ENCODE measurements around the gene ZSCAN10. TPM values are rescaled to one million over a fixed set of nuclear protein-coding genes. Genes with fewer than 3 reads are reported as not detected.
A peak's percentile ranks its signal among the peaks of the same experiment; 100 is the strongest.

ZSCAN10 gene
- total and polyA plus RNA-seq, 9 of the 15 experiments (the other 6 are each of a cell fraction or from before 2014, with no cell fraction given), result 0.22 TPM; not detected in 8

GRCh38 chr16:3059041-3059722 lies 39.9 kb downstream of the ZSCAN10 start (continued):
- TF ChIP-seq ZNF445 (CRISPR knock-in tag; IDR thresholded peaks at IDR 0.05; ENCODE audit: low read depth) (no peak), SAP30 (IDR thresholded peaks at IDR 0.05; ENCODE audit: borderline replicate concordance, insufficient read depth, low read depth, low read length, poor library complexity, severe bottlenecking) (no peak), CCNT2 (IDR thresholded peaks at IDR 0.05; ENCODE audit: borderline replicate concordance, extremely low read depth, insufficient read length, low read depth, low read length) (peak; percentile 53), STAT5A (IDR thresholded peaks at IDR 0.05; ENCODE audit: borderline replicate concordance, low read length) (no peak), SNRNP70 (optimal IDR thresholded peaks at IDR 0.05; ENCODE audit: low read depth, low read length) (no peak), MLX (CRISPR knock-in tag; conservative IDR thresholded peaks at IDR 0.05) (no peak), NFE2 (IDR thresholded peaks at IDR 0.05; ENCODE audit: low read depth) (no peak), NFXL1 (CRISPR knock-in tag; IDR thresholded peaks at IDR 0.05) (no peak), E2F3 (CRISPR knock-in tag; IDR thresholded peaks at IDR 0.05) (0 out of 2 replicates have a peak, but pooled peaks have one; percentile 29), ZNF311 (CRISPR knock-in tag; IDR thresholded peaks at IDR 0.05) (no peak), MCM5 (IDR thresholded peaks at IDR 0.05; ENCODE audit: low read depth) (no peak)
- TF ChIP-seq, protein P1, sequence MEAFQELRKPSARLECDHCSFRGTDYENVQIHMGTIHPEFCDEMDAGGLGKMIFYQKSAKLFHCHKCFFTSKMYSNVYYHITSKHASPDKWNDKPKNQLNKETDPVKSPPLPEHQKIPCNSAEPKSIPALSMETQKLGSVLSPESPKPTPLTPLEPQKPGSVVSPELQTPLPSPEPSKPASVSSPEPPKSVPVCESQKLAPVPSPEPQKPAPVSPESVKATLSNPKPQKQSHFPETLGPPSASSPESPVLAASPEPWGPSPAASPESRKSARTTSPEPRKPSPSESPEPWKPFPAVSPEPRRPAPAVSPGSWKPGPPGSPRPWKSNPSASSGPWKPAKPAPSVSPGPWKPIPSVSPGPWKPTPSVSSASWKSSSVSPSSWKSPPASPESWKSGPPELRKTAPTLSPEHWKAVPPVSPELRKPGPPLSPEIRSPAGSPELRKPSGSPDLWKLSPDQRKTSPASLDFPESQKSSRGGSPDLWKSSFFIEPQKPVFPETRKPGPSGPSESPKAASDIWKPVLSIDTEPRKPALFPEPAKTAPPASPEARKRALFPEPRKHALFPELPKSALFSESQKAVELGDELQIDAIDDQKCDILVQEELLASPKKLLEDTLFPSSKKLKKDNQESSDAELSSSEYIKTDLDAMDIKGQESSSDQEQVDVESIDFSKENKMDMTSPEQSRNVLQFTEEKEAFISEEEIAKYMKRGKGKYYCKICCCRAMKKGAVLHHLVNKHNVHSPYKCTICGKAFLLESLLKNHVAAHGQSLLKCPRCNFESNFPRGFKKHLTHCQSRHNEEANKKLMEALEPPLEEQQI (IDR thresholded peaks at IDR 0.05), result no peak
- TF ChIP-seq, protein P2, sequence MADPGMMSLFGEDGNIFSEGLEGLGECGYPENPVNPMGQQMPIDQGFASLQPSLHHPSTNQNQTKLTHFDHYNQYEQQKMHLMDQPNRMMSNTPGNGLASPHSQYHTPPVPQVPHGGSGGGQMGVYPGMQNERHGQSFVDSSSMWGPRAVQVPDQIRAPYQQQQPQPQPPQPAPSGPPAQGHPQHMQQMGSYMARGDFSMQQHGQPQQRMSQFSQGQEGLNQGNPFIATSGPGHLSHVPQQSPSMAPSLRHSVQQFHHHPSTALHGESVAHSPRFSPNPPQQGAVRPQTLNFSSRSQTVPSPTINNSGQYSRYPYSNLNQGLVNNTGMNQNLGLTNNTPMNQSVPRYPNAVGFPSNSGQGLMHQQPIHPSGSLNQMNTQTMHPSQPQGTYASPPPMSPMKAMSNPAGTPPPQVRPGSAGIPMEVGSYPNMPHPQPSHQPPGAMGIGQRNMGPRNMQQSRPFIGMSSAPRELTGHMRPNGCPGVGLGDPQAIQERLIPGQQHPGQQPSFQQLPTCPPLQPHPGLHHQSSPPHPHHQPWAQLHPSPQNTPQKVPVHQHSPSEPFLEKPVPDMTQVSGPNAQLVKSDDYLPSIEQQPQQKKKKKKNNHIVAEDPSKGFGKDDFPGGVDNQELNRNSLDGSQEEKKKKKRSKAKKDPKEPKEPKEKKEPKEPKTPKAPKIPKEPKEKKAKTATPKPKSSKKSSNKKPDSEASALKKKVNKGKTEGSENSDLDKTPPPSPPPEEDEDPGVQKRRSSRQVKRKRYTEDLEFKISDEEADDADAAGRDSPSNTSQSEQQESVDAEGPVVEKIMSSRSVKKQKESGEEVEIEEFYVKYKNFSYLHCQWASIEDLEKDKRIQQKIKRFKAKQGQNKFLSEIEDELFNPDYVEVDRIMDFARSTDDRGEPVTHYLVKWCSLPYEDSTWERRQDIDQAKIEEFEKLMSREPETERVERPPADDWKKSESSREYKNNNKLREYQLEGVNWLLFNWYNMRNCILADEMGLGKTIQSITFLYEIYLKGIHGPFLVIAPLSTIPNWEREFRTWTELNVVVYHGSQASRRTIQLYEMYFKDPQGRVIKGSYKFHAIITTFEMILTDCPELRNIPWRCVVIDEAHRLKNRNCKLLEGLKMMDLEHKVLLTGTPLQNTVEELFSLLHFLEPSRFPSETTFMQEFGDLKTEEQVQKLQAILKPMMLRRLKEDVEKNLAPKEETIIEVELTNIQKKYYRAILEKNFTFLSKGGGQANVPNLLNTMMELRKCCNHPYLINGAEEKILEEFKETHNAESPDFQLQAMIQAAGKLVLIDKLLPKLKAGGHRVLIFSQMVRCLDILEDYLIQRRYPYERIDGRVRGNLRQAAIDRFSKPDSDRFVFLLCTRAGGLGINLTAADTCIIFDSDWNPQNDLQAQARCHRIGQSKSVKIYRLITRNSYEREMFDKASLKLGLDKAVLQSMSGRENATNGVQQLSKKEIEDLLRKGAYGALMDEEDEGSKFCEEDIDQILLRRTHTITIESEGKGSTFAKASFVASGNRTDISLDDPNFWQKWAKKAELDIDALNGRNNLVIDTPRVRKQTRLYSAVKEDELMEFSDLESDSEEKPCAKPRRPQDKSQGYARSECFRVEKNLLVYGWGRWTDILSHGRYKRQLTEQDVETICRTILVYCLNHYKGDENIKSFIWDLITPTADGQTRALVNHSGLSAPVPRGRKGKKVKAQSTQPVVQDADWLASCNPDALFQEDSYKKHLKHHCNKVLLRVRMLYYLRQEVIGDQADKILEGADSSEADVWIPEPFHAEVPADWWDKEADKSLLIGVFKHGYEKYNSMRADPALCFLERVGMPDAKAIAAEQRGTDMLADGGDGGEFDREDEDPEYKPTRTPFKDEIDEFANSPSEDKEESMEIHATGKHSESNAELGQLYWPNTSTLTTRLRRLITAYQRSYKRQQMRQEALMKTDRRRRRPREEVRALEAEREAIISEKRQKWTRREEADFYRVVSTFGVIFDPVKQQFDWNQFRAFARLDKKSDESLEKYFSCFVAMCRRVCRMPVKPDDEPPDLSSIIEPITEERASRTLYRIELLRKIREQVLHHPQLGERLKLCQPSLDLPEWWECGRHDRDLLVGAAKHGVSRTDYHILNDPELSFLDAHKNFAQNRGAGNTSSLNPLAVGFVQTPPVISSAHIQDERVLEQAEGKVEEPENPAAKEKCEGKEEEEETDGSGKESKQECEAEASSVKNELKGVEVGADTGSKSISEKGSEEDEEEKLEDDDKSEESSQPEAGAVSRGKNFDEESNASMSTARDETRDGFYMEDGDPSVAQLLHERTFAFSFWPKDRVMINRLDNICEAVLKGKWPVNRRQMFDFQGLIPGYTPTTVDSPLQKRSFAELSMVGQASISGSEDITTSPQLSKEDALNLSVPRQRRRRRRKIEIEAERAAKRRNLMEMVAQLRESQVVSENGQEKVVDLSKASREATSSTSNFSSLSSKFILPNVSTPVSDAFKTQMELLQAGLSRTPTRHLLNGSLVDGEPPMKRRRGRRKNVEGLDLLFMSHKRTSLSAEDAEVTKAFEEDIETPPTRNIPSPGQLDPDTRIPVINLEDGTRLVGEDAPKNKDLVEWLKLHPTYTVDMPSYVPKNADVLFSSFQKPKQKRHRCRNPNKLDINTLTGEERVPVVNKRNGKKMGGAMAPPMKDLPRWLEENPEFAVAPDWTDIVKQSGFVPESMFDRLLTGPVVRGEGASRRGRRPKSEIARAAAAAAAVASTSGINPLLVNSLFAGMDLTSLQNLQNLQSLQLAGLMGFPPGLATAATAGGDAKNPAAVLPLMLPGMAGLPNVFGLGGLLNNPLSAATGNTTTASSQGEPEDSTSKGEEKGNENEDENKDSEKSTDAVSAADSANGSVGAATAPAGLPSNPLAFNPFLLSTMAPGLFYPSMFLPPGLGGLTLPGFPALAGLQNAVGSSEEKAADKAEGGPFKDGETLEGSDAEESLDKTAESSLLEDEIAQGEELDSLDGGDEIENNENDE (IDR thresholded peaks at IDR 0.05; ENCODE audit: low read depth, low read length), result no peak
